OCI-LY1 (cell line): ENCODE results near the gene DYSF.

Experiments used
- EZH2 ChIP-seq: fragments of 200-600 bp; sonication (generic), shearing (Covaris generic); IDR thresholded peaks from 2 replicates; pipeline ENCODE4 v1.8.0; 2017; ENCODE audit warnings: borderline replicate concordance, mixed run types, mild to moderate bottlenecking, antibody characterized with exemption, low read length, moderate library complexity, mixed read lengths
- TF ChIP-seq, protein P1 (sequence below): fragments of 200-600 bp; sonication (generic), shearing (Covaris generic); IDR thresholded peaks from 2 replicates; pipeline ENCODE4 v1.5.1; 2017; ENCODE audit warnings: mild to moderate bottlenecking, antibody characterized with exemption, low read length, moderate library complexity, mixed read lengths

DNA sequence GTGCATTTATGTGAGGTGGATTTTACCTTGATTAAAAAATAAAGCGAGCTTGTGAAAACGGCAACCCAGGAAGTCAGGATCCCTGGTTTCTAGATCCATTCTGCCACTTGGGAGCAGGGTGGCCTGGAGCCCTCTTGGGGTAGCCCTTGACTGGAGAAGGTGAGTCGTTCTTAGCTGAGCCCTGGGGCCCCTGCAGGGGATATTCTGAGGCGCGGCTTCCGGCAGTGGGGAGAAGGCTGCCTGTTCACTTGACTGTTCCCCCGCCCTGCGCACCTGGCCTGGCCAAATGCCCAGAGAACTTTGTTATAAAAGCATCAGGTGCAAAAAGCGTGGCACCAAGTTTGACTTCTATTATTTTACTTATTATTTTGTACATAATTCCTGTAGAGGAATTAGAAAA, 221.9 kb downstream of the DYSF start:
- TF ChIP-seq, protein P1, sequence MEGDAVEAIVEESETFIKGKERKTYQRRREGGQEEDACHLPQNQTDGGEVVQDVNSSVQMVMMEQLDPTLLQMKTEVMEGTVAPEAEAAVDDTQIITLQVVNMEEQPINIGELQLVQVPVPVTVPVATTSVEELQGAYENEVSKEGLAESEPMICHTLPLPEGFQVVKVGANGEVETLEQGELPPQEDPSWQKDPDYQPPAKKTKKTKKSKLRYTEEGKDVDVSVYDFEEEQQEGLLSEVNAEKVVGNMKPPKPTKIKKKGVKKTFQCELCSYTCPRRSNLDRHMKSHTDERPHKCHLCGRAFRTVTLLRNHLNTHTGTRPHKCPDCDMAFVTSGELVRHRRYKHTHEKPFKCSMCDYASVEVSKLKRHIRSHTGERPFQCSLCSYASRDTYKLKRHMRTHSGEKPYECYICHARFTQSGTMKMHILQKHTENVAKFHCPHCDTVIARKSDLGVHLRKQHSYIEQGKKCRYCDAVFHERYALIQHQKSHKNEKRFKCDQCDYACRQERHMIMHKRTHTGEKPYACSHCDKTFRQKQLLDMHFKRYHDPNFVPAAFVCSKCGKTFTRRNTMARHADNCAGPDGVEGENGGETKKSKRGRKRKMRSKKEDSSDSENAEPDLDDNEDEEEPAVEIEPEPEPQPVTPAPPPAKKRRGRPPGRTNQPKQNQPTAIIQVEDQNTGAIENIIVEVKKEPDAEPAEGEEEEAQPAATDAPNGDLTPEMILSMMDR = no peak
- TF ChIP-seq EZH2 = no peak
